Measurements from ENCODE around the gene MOCS3.

Gene MOCS3, protein sequence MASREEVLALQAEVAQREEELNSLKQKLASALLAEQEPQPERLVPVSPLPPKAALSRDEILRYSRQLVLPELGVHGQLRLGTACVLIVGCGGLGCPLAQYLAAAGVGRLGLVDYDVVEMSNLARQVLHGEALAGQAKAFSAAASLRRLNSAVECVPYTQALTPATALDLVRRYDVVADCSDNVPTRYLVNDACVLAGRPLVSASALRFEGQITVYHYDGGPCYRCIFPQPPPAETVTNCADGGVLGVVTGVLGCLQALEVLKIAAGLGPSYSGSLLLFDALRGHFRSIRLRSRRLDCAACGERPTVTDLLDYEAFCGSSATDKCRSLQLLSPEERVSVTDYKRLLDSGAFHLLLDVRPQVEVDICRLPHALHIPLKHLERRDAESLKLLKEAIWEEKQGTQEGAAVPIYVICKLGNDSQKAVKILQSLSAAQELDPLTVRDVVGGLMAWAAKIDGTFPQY

DNA sequence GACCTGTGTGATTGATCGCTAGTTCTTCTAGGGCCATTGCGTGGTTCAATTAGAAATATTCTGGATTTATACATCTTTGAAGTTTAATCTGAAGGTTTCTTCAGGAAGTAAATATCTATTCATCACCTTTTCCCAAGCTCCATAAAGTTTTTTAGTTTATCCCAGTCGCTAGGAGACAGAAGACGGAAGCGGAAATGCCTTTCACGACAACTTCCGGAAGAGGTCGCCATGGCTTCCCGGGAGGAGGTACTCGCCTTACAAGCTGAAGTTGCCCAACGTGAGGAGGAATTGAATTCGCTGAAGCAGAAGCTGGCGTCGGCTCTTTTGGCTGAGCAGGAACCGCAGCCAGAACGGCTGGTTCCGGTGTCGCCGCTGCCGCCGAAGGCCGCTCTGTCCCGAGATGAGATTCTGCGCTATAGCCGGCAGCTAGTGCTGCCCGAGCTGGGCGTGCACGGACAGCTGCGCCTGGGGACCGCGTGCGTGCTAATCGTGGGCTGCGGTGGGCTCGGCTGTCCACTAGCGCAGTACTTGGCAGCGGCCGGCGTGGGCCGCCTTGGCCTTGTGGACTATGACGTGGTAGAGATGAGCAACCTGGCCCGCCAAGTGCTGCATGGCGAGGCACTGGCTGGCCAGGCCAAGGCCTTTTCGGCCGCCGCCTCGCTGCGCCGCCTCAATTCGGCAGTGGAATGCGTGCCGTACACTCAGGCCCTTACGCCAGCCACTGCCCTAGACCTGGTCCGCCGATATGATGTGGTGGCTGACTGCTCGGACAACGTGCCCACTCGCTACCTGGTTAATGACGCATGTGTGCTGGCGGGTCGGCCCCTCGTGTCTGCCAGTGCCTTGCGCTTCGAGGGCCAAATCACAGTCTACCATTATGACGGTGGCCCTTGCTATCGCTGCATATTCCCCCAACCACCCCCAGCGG, at the start of gene MOCS3:
Gene MOCS3, plus strand, starts transcription at position 204 of the 928 bp plus-strand sequence. Its CDS starts 25 bp downstream, at position 229.
- no peak for FAIRE-seq

DNA sequence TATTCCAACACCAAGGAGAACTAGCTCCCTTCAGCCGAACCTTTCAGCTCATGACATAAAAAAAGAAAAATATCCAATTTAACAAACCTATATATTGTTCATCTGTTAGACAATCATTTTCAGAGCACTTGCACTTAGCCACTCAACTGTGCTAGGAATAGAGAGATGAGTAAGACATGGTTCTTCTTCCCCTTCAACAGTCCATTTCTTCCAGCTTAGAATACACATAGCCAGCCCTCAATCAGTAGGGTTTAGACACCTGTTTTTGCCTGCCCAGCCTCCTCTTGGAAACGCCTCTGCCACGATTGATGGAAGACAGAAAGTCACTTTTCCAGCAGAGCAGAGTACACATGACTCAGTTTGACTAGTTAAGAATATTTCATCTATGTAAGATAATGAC, 49.2 kb upstream of the MOCS3 start:
- no peak for FAIRE-seq

DNA sequence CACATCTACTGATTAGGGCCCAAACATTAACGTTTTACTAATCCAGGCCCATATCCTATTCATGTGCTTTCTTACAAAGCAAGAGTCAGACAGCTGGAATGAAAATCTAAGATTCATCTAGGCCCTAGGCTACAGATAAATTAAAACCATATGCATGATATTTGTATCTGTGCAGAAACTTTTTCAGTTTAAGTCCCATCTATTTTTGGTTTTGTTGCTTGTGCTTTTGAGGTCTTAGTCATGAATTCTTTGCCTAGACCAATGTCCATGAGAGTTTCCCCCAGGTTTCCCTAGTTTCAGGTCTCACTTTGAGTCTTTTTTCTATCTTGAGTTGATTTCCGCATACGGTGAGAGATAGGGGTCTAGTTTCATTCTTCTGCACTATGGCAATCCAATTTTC, 47.6 kb upstream of the MOCS3 start:
- no peak for FAIRE-seq

DNA sequence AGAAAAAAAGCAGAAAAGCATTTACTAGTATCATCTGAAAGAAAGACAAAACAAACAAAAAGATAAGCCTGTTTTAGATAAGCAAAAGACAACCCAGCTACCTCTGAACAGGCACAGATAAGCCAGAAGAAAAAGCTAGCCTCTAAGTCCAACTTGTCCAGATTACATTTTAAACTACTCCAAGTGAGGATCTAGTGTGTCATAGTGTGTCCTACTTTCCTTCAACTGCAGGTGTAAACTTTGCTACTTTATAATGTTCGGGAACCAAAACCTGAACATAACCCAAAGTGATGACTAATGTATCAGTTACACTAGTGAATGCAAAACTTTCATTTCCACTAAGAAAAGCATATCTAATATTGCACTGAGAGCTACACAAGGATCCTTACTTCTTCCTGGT, 46.9 kb upstream of the MOCS3 start:
- FAIRE-seq = no peak

DNA sequence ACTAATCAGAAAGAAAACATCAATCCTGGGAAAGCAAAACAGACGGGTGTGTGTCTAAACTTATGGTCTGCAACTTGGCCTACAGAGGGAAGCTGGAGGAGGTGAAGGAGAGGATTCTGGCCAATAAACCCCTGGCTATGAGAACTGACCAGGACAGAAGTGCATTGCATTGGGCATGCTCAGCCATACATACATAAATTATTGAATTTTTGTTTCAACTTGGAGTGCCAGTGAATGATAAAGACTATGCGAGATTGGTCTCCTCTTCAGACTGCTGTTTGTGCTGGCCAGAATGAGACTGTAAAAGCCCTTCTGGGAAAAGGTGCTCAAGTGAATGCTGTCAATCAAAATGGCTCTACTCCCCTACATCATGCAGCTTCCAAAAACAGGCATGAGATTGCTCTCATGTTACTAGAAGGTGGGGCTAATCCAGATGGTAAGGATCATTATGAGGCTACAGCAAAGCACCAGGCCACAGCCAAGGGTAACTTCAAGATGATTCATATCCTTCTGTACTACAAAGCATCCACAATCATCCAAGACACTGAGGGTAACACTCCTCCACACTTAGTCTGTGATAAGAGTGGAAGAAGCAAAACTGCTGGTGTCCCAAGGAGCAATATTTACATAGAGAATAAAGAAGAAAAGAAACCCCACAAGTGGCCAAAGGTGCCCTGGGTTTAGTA, 44.8 kb upstream of the MOCS3 start:
- no peak for FAIRE-seq

DNA sequence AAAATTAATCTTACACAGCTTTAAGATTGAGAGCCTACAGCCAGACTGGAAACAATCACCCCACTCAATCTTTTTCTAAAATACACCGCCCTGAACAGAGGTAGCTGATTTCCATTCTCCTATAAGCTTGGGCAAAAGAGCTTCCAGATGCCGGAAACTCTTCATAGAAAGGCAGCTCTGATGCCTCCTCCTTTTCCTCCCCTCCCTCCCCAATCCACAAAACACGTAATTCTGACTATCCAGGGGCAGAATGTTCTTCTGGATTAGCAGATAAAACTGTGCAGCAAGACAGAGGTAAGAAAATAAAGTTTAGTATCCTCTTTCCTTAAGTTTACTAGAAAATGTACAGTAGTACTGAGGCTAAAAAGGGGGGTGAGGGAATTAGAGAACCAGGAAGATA, 43.2 kb upstream of the MOCS3 start:
- FAIRE-seq = no peak

DNA sequence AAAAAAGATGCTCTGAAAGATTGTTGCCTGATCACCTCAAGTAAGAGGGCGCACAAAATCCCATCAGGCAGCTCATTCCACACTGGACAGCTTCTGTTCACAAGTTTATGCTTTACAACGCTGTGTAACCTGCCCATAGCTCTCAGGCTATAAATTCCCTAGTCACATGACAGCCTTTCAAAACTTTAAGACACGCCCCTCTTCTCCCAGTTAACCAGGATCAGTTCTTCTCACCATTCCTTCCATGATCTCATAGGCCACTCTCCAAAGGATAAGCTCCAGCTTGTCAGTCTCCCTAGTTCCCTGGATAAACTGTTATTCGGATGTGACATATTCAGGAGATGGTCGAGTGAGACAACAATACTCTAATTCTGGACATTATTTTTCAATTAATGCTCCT, 42.4 kb upstream of the MOCS3 start:
- FAIRE-seq = no peak

DNA sequence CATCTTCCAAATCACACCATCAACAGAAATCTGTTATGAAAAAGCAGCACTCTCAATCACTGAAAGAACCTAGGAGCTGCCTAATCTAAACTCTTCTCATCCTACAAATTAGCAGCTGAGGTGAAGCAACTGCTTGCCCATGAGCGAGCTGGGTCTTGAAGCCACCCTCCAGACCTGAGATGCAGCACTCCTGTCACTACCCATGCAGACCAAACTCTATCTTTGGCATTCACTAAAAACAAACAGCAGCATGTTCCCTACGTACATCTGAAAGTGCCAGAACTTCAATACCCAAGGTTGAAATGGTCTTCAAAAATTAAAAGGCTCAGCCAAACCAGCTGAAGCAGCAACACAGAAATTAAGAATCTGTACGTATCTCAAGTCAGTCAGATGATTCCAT, 41.7 kb upstream of the MOCS3 start:
- no peak for FAIRE-seq

DNA sequence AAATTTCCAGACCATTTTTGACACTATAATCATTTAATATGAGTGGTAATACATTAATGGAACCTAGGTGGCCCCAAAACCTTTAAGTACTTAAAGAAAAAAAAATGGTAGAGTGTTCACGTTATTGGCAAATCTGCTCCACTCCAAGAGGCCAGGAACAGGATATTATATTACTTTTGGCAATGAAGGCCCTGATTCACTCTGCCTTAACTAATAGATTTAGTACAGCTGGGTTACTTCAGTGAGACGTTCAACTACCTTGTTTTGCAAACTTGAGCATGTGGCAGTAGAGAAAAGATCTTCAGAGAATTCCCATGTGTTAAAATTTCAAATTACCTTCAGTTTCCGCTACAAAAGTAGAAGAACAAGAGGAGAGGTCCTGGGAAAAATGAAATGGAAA, 40.2 kb upstream of the MOCS3 start:
- FAIRE-seq = no peak

DNA sequence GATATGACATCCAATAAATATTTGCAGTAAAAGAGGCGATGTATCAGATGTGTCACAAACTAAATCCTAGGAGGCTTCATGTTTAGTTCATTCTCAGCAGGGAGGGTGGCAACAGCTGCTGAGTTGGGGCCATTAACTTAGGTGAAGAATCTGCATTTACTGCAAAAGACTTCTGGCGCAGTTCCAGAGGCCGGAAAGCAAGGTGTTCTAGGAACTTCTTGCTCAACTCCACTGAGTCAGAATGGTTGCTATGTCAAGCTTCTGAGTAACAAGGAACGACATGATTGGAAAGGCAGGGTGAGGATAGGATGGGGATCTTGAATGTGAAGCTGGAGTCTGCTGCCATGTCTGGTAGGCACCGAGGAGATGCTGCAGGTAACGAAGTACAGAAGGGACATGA, 39.1 kb upstream of the MOCS3 start:
- no peak for FAIRE-seq

DNA sequence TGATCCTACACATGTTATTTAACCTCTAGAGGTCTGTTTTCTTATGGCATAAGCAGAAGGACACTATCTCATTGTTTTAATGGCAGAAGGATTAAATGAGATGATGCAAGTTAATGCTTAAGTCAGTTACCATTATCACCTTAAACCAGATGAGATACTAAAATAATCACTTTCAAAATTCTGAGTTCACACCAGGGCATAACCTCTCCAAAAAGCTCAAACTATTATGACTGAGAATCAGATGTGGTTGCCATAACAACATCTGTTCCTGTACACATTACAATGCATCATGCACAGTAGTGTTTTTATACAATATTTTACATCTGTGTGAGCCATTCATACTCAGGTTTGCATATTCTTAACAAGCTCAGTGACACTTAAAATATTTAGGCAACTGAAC, 37.6 kb upstream of the MOCS3 start:
- FAIRE-seq = no peak

DNA sequence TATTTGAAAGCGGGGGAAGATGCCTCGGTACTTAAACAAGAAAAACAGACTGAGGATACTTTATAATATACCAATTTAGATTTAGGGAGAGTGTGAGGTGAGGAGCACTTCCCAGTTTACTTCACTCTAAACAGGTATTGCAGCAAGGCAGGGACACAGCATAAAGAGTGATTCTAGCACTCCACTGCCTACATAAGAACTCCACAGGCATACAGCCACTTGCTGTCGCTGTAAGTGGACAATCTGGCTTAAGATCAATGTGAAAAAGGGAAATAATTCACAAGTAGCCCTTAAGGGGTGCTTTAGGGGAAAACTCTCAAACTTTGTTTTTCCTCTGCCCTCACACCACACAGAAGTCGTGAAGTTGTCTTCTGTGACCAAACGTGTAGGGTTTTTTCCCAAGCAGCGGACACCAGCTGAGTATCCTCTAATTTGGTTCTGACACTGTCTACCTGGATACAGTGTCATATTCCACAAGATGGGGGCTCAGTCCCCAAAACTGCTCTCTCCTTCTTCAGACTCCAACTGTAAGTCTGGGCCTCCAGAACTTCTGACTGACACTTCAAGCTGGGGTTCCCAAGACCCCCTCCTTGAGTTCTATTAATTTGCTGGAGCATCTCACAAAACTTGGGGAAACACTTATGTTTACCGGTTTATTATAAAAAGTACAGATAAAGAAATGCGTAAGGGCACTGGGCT, 36.7 kb upstream of the MOCS3 start:
- no peak for FAIRE-seq

DNA sequence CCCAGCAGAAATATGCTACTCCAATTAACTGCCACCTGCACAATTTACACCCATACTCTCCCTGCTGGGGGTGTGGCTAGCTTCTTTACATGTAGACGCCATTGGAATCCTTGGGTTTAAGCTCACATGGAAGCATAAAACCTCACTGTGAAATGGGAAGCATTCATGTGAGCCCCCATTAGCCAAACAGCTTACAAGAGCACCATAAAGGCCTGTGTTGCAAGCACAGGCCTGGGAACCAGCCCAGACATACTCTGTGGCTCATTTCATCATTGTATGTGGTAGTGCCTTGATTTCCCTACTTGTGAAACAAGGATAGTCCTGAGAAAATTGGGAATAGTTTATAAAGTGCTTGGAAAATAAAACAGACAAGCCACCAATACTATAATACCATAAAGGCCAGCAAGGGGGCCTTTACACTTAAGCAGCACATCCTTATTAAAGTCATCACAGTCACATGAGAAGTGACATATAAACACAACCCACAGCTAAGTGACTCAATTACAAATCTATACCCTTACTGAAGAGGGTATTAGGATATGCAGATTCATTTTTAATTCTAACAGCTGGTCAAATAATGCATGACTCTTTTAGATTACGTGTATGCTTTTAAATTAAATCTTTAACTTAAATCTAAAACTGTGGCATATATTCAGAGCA, 34.2 kb upstream of the MOCS3 start:
- FAIRE-seq = no peak

DNA sequence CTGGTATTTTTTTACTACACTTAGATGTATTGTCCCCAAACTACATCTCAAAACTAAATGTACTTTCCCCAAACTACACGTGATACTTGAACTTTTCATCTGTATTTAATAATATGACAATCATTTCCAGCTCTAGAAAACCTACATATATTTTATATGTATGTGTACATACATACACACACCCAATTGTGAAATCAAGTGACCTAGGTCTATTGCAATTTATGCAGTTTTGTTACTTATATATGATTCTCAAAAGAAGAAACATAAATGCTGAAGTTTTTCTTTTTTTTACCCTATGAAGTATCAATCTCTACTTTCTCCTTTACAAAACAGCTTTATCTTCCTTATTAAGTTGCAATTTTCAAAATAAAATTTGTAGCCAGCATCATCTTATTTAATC, 32.1 kb upstream of the MOCS3 start:
- FAIRE-seq = no peak

DNA sequence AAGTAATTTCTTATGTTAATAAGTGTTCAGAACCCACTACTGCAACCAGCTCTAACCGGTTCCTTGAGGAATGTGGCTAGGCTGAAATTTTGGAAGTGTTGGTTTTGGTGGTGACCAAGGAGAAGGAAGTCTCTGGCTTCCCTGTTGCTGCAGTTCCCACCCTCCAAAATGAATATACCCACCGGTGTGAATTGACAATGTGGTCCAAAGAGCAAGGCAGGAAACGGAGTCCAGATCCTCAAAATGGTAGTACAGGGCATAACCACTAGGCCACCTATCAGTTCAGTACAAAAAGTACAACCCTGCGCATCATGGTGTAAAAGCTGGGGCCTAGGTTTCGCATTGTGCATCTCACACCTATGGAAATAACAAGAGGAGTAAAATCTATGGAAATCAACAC, 30.1 kb upstream of the MOCS3 start:
- FAIRE-seq = no peak

DNA sequence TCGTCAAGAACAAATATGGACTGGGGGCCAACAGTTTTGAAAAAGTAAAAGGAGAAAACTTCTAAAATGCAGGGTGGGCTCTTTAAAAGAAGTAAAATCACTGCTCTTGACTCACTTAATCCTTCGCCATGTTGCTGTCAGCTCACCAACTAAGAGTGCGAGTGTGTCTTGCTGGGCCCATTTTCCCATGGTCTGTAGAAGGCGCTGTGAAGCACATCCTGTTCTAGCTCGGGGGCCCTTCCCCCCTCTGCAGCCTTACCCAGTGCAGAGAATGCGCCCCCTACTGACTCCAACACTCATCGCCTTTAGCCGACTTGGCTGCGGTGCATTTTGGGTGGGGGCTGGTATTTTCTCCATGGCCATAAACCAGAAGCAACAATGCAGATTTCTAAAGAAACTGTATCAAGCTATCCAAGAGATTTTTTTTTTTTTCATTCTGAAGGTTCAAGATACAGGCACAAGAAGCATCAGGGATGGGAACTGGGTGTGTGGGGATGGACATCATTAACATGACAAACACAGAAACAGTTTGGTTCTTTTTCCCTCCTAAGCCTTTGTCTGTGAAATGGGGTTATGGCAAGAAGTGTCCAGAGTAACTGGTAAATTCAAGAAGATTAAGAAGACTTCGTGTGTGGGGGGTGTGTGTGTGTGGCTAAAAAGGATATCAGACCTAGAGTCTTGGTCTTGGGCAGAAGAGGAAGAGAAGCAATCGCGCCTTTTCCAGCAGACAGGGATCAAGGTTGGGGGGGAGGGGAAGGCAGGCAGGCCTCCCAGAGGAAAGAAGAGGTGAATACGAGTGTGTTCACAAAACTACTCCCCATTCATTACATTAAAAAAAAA, 29.1 kb upstream of the MOCS3 start:
- peak; percentile 83 for FAIRE-seq

DNA sequence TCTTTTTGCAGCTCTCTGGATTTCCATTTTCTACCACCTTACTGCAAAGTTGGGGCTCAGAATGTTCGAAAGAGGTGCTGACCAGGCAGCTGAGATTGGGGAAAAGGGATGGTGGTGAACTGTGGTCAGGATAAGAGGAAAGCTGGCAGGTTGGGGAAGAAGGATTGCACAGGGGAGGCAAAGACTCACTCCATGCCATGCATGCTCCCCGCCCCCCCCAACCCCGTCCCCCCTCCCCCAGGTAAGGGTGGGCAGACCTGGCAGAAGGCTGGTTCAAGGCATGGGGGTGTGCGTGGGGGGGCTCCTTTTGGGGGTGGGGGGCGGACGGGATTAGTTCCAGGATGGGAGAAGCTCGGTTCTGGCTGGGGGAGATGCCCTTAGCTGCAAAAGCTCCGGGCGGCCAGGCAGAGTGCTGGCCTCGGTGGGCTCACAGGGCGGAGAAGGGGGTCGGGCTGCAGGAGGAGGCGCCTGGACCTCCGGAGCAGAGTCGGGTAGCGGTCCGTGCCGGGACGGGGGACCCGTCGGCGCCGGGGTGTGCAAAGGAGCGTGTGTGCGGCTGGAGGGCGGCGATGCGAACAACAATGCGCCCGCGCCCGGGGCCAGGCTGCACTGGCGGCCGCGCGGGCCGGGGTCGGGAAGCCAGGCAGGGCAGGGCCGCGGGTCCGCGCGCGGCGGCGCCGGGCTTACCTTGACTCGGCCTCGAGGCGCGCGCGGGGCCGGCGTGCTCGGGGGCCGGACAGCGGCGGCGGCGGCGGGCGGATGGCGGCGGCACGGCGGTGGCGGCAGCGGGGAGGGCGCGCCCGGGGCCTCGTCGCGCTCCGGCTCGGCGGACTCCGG, 28.3 kb upstream of the MOCS3 start:
- no peak for FAIRE-seq

DNA sequence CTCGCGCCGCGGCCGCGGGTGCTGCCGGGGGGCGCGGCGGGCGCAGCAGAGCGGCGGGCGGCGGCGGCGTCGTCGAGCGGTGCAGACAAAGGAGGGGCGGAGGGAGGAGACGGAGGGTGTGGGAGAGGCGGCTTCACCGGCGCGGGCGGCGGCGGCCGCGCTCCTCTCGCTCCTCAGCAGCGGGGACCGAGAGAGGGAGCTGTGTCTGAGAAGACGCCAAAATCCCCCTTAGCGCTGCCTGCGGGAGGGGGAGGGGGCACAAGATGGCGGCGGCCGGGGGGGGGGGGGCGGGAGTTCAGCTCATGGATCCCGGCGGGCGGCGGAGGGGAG, 27.7 kb upstream of the MOCS3 start:
- no peak for FAIRE-seq

DNA sequence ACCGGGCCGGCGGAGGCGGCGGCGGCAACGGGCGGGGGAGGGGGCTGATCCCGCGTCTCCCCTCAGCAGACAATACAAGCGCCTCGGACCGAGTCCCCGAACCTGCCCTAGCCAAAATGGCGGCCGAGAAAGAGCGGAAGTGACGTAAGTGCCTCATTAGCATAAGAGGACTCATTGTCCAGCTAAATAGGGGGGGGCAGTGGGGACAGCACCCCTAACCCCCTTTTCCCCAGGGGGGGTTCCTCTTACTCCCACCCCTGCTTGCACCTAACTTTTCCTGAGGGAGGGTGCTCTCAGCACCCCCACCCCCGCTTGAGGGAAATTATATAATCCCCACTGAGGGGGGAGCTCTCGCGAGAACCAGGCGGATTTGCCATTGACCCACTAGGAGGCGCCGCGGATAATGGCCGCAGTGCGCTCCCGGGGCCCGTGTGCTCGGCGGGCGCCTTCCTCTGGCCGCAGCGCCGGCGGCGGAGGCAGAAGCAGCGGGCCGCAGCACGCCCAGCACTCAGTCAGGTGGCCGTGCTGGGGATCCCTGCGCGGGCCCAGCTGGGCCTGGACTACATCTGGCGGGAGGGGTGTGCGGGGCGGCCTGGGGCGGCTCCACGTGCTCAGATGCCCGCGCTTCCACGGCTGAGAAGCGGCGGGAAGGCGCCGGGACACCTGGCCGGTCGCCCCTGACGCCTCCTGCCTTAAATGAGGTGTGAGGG, 27.2 kb upstream of the MOCS3 start, which contains the start of gene ADNP:
Gene ADNP, minus strand, starts transcription at position 132 of the 710 bp plus-strand sequence. CDS start 27,441 bp downstream, outside the sequence.
- no peak for FAIRE-seq
